Measurements from ENCODE around the gene TLR9.

The TLR9 gene

DNA sequence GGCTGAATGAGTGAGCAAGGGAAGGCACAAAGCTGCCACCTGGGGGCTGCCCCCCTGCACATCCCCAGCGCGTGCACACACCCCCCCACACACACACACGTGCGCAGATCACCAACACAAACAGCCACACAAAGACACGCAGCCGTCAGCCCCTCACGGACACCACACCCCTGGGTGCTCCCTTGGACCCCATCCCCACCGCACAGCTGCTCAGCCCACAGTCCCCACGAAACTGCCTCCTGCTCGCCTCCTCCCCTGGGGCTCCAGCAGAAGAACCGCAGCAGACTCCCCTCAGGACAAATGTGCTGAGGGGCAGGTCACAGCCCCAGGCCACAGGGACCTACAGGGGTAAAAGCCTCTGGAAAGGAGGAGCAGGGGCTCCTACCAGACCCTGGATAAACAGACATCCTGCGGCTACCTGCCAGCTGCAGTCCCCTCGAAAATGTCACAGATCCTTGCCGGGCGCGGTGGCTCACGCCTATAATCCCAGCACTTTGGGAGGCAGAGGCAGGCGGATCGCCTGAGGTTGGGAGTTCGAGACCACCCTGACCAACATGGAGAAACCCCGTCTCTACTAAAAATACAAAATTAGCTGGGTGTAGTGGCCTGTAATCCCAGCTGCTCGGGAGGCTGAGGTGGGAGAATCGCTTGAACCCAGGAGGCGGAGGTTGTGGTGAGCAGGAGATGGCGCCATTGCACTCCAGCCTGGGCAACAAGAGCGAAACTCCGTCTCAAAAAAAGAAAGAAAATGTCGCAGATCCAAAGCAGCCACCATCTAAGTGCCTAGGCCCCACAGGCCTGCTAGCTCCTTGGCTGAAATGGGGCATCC is 7.0 kb upstream of the TLR9 start:
- FAIRE-seq: no peak

DNA sequence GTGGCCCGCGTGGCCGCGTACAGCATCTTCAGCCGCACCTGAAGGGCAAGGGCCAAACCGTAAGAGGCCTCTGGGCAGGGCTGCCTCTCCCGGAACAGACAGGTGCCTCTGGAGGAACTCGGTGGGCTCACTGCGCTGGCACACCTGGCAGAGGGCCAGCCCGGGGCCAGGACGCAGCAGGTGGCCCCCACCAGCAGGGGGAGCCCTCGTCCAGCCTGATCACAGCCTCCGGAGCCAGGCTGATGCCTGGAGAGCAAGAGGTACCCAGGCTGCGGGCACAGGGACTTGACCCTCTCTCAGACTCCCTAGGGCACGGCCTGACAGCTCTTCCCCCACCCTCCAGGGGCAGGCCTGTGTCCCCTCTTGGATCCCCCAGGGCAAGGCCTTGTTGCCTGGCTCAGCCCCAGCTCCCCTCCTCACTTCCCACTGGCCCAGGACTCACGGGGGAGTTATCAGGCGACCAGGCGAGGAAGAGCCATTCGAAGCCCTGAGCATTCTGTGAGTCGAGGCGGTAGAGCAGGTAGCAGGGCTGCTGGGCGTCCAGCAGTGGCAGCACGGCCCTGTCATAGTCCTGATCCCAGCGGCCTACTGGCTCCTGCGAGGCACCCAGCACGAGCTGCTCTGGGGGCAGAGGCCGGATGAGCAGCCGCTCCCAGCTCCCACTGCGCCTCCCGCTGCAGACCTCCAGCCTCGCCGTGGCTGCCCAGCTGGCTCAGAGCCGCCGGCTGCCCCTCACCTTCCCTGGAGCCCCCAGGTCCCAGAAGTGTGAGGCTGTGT is 6.2 kb upstream of the TLR9 start:
- no peak for FAIRE-seq

DNA sequence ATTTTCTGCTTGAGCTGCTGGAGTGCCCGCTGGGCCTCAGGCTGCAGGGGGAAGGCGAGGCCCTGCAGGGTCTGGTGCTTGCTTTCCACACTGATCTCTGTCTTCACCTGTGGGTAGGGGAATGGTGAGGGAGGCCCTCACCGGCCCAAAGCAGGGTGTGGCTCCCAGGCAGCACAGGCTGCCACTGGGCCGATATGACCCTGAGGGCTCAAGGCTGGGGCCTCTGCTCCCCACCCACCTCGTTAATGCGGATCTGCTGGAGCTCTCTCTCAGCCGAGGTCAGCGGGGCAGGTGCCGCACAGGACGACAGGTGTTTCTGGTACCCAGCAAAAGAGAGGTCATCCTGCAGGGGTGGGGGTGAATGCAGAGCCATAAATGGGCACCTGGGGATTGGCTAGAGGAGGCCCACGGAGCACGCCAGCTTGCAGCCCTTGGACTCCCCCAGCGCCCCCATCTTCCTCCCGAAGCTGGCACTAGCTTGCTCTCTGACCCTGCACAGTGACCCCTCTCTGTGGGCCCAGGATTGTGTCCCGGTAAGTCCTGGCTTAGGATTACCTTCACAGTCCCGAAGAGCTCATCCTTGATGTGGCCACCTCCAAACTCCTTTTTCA is 5.5 kb upstream of the TLR9 start:
- no peak for FAIRE-seq

DNA sequence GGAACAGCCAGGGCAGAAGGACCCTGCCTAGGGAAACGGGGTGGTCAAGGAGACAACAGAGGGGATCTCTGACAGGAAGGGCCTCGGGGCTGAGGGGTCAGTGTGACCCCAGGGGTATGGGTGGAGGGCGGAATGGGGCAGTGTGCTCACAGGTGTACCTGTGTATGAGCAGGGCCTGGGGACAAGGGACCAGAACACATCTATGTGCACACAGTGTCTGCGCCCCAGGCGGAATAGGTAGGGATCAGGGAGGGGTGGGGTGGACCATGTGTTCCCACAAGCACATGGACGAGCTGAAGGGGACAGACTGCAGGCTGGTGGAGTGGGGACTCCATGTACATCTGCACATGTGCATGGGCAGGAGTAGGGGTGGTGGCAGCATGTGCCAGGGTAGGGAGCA is 5.0 kb upstream of the TLR9 start:
- FAIRE-seq: no peak

DNA sequence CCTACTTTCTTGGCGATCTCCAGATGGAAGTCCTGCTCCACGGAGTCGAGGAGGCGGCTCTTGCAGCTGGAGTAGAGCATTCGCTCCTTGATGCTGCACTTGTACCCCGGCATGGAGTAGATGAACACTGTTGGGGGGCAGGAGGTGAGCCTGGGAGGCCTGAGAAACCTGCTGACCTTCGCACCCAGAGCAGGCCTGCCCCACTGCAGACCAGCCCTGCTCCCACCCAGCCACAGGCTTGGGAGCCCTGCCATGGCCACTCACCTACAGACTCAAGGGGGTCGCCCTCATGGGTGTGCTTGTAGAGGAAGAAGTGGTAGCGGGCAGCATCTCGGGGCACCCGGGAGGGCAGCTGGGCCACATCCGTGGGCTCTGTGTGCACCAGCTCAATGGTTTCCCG is 4.2 kb upstream of the TLR9 start:
- FAIRE-seq: no peak

DNA sequence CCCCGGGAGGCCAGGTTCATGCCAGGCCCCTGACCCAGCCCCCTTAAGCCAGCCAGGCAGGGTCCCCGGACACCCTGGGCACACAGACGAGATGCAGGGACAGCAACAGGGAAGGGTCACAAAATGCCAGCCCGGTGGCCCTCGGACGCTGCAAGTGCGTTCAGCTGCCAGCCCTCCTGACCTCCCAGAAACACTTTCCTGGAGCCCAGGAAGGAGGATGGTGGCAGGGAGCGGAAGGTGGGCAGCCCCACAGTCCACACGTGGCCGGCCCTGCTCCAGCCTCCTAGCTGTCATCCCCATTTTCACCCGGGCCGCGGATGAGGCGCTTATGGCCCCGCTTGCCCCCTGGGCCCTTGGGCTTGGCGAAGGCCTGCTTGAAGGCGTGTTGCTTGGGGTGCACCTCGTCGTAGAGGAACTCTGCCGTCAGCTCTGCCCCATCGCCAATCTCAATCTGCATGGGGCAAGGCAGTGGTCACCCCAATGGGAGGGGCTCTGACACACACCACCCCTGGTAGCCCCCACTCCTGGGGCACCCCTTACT is 3.4 kb upstream of the TLR9 start:
- no peak for FAIRE-seq

DNA sequence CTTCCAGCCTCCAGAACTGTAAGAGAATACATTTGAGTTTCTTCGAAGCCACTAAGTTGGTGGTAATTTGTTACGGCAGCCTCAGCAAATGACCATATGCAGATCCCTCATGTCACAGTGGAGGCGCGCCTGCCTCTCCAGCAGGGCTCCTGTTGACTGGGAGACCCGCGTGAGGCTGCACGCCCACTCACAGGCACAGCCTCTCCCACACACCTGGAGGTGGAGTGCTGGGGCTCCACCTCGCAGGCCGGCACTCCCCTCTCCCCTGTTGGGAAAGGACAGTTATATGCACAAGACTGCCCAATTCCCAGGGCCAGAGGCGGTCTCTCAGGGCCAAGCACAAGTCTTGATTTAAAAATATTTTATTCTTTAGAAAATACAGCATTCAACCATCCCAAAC is 2.8 kb upstream of the TLR9 start:
- no peak for FAIRE-seq

DNA sequence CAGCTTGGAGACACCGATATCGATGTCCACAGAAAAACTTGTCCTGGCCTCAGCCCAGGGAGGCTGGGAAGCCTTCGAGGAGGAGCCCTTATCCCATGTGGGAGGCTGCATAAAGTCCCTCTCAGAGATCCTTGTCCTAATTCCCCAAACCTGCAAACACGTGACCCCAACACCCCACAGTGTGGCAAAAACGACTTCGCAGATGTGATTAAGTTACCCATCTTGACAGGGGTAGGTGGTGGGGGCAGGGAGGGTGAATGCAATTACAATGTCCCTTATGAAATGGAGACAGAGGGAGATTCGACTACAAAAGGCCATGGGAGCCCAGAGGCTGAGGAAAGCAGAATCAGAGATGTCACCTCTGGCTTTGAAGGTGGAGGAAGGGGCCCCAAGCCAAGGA is 2.3 kb upstream of the TLR9 start:
- FAIRE-seq: no peak

DNA sequence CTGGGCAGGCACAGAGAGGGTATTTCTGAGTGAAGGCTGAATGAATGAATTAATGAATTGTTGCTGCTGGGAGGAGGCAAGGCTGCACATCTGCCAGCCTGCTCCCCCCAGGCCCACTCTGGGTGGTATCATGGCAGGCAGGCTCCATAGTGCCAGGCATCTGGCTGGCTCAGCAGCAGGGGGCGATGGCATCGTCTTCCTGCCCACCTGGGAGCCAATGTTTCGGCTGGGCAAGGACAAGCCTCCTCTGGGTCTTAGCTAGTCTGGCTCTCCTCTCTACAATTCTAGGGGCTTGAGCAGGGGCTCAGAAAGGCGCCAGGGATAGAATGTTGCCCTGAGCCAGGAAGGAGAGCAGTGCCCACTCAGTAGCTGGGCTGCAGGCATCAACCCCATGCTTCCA is 1.7 kb upstream of the TLR9 start:
- no peak for FAIRE-seq

DNA sequence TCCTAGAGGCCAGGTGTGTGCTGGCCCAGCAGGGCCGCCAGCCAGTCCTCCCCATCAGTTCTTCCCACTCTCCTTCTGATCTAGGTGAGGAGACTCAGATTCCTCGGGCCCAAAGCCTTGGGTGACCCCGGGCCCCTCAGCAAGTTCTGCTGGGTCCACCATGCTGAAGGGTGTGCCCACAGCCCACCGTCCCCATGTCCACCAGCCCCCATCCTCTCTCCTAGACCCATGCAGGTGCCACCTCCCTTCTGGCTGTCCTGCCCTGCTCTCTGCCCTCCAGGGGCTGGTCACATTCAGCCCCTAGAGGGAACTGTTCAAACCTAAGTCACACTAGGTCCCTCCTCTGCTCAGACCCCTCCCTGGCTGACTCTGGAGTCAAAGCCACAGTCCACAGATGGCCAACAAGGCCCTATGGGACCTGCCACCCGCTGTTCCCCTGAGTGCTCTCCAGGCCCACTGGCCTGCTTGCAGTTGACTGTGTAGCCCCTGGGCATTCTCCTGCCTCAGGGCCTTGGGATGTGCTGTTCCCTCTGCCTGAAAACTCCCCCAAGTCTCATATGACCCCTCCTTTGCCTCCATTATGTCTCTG is 878 bp upstream of the TLR9 start:
- FAIRE-seq: no peak

DNA sequence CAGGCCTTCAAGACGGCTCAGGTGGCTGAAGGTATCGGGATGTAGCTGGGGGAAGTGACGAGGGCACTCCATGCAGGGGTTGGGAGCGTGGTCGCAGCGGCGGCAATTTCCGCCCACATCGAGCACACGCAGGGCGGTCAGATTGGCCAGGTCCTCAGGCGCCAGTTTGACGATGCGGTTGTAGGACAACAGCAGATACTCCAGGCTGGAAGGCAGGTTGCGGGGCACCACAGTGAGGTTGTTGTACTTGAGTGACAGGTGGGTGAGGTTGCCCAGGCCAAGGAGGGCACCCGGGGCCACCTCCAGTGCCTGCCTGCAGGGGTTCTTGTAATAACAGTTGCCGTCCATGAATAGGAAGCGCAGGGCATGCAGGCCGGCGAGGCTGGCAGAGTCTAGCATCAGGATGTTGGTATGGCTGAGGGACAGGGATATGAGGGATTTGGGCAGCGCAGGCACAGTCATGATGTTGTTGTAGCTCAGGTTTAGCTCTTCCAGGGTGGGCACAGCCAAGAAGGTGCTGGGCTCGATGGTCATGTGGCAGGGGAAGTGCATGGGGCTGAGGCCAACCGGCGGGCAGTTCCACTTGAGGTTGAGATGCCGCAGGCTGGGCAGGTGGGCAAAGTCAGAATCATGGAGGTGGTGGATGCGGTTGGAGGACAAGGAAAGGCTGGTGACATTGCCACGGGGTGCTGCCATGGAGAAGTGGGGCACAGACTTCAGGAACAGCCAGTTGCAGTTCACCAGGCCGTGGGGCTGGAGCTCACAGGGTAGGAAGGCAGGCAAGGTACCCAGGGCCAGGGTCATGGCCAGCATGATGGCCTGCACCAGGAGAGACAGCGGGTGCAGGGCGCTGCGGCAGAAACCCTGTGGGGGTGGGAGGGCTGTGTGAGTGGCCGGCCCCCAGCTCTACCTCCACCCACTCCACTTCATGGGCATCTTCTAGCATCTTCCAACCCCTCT is 1.7 kb downstream of the TLR9 start:
- FAIRE-seq: no peak

DNA sequence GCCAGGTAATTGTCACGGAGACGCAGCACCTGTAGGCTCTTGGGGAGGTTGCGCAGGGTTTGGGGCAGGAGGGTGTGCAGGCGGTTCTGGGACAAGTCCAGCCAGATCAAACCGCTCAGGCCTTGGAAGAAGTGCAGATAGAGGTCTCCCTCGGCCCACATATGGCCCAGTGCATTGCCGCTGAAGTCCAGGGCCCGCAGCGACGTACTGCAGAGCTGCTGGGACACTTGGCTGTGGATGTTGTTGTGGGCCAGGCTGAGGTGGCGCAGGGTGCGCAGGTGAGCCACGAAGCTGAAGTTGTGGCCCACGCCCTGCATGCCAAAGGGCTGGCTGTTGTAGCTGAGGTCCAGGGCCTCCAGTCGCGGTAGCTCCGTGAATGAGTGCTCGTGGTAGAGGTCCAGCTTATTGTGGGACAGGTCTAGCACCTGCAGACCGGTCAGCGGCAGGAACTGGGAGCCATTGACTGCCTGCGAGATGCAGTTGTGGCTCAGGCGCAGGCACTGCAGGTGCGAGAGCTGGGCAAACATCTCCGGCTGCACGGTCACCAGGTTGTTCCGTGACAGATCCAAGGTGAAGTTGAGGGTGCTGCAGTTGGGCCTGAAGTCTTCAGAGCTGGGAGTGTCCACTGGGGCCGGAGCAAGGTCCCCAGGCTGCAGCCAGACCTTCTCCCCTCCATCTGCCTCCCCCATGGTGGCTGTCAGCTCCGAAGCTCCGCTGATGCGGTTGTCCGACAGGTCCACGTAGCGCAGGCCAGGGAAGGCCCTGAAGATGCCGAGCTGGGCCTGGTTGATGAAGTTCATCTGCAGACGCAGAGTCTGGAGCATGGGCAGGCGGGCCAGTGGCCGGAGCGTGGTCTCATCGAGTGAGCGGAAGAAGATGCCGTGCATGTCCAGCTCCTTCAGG is 2.9 kb downstream of the TLR9 start:
- FAIRE-seq: no peak

DNA sequence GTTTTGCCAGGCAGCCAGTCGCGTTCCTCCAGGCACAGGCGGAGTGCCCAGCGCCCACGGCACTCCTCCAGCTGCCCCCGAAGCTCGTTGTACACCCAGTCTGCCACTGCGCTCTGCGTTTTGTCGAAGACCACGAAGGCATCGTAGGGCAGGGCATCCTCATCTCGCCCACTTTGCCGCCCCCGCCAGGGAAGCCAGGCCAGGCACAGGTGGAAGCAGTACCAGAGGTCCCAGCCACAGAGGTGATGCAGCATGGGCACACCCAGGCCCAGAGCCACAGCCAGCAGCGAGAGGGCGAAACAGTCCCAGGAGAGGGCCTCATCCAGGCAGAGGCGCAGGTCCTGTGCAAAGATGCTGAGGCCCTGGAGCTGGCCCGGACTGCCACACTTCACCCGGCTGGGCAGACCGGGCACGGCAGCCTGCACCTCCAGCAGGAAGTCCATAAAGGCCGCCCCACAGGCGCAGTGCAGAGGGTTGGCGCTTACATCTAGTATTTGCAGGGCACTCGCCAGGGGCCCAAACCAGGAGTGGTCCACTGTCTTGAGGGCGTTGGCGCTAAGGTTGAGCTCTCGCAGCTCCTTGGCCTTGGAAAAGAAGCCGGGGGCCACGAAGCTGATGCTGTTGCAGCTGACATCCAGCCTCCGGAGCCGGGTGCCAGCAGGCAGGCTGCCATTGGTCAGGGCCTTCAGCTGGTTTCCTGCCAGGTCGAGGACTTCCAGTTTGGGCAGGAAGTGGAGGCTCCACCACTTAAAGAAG is 3.7 kb downstream of the TLR9 start:
- no peak for FAIRE-seq

DNA sequence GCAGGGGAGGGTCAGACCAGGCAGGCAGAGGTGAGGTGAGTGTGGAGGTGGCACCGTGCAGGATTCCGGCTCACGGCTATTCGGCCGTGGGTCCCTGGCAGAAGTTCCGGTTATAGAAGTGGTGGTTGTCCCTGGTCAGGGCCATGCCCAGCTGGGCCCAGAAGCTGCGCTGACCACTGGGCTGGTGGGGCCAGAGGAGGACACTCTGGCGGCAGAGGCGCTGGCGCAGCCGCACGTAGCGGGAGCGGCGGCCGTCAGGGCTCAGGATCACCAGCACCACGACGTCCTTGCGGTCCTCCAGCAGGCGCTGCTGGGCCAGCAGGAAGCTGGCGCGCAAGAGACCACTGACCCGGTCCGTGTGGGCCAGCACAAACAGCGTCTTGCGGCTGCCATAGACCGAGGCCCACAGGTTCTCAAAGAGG is 4.3 kb downstream of the TLR9 start:
- FAIRE-seq: no peak

DNA sequence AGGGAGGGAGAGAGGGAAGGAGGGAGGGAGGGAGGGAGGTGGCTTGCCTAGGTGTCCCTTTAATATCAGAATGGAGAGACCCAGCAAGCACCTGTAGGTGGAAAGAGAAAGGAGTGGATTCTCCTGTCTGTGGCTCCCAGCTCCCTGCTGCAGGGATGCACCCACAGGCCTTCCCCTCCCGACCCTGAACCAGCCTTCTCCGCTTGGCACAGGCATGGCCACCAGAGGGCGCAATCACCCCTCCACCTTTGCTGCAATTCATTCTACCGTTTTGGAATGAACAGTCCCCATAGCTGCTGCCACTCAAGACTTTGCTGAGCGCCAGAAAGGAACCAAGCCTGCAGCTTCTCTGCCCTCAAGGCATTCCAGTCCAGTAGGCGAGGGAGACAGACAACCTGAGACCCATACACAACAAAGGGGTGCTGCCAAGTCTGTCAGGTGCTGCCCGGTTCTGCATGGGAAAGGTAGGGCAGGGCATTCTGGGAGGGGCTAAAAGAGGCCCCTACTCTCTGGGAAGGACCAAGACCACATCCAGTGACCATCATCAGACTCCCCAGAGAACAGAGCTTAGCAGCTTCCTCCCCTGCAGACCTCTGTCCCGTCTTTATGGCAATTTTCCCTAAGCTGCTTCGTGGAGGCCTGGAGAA is 4.9 kb downstream of the TLR9 start:
- no peak for FAIRE-seq

DNA sequence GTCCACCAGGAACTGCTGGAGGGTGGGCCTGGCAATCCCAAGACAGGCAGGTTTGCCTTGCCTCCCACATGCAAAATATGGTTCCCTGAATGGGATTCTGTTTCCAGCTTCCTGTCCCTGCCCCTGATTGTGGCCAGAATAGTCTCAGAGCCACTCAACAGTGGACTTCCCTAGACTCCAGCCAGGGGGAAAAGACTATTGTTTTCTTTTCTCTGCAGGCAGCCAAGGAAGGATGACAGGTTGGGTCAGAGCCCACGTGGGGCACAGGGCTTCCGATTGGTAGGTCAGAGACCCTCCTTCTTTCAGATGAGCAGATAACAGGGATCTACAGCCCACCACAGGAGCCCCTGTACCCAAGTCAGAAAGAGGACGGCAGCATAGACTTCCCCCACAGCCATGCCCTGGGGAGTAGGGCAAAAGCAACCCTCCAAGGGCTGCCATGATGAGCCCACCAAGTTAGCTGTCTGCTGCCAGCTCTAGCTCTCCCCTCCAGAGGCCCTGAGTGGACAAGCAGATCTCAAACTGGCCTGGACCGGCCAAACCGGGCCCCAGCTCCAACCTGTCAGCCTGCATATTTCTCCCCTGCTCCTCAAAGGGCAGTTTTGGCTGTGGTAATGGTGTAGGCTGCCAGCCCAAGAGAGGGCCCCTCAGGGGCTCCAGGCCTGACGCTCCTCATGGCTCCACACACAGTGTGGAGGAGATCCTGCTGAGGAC is 6.4 kb downstream of the TLR9 start:
- FAIRE-seq: no peak

DNA sequence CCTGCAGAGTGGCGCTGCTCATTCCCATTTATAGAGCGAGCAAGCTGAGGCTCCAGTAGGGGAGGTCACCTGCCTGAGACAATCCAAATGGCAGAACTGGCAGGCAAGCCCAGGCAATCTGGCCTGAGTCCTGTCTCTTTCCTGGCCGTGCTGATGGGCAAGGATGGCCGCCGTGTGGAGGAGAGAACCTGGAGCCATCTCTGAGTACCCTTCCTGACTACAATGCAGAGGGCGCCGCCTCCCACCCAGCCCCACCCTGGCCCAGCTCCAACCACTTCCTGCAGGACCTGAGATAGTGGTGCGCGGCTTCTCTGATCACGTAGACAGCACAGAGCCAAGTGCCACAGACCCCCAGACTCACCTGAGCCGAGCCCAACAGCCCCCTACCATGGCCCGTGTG is 7.0 kb downstream of the TLR9 start:
- FAIRE-seq: no peak

DNA sequence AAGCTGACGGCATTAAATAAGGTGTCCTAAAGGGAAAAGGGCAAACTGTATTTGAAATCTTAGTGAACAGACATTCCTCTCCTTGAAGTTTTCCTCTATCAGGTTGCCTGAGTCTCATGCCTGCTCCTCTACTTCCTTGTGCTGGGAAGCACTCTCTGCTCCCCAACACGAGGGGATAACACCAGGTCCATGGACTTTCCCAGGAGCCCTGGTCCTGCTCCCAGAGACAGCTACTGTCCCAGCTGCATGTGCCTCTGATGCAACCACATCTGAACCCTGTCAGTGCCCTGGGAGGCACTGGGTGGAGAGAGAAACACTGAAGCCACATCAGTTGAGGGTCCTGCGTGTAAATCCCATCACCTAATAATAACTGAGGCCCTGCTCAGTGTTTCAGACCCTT is 7.4 kb downstream of the TLR9 start:
- no peak for FAIRE-seq

DNA sequence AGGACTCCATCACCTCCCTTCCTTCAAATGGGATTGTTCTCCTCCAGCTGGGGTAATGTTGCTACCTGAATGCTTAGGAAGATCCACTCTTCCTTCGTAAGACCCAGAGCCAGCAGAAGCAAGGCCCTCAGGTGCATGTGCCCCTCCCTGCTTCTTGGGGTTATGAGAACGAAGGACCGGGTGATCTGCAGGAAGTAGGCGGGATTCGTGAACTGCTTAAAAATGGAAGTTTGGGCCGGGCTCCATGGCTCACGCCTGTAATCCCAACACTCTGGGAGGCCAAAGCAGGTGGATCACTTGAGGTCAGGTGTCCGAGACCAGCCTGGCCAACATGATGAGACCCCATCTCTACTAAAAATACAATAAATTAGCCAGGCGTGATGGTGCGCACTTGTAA is 8.0 kb downstream of the TLR9 start:
- FAIRE-seq: no peak

Measured in A204.1 (cell line).